Kidney (tissue), 14 donors: ENCODE results near the gene WNK3. TPM values are rescaled to one million over a fixed set of nuclear protein-coding genes. Genes with fewer than 3 reads are reported as not detected.

Experiments used
- DNase-seq, 5 donors: peaks; one replicate each; pipeline ENCODE4 v3.0.0-alpha.2; 2013 to 2020
- FAIRE-seq: peaks from 2 replicates; lab custom pipeline; 2012; peaks lifted over from hg19 to GRCh38; lab: Jason Lieb, UNC
- H3K27ac ChIP-seq, 2 donors: one replicate each; pipeline ENCODE4 v1.7.0; 2013; ENCODE audit warnings: low read depth in 2 of 2, low read length in 2 of 2, inconsistent platforms in 1 of 2
- H3K27me3 ChIP-seq: one replicate; pipeline ENCODE4 v1.7.1; 2013; ENCODE audit warnings: low read length, inconsistent platforms; ENCODE audit not compliant: control insufficient read depth, insufficient read depth
- H3K36me3 ChIP-seq, 3 donors: one replicate each; pipeline versions ENCODE4 v1.7.0 to v1.7.1; 2013; ENCODE audit warnings: low read length in 3 of 3, control low read depth in 1 of 3, inconsistent platforms in 1 of 3; ENCODE audit not compliant: insufficient read depth in 3 of 3, control insufficient read depth in 2 of 3
- H3K4me1 ChIP-seq, 3 donors: one replicate each; pipeline versions ENCODE4 v1.7.0 to v1.7.1; 2013; ENCODE audit warnings: low read length in 3 of 3, inconsistent platforms in 1 of 3, low read depth in 1 of 3; ENCODE audit not compliant: control insufficient read depth in 2 of 3, insufficient read depth in 2 of 3
- H3K4me3 ChIP-seq, 3 donors: one replicate each; pipeline versions ENCODE4 v1.7.0 to v1.8.1; 2013; ENCODE audit warnings: low read length in 3 of 3, control low read depth in 1 of 3, inconsistent platforms in 1 of 3
- H3K9ac ChIP-seq, 3 donors: one replicate each; pipeline versions ENCODE4 v1.7.0 to v1.7.1; 2013; ENCODE audit warnings: low read length in 3 of 3, control low read depth in 1 of 3, inconsistent platforms in 1 of 3
- H3K9me3 ChIP-seq, 3 donors: one replicate each; pipeline versions ENCODE4 v1.7.0 to v1.7.1; 2013; ENCODE audit warnings: low read length in 3 of 3, control low read depth in 1 of 3, inconsistent platforms in 1 of 3; ENCODE audit not compliant: control insufficient read depth in 2 of 3, insufficient read depth in 1 of 3
- CTCF ChIP-seq: IDR thresholded peaks from 3 replicates; pipeline ENCODE4 v1.5.1; 2012; ENCODE audit warnings: mild to moderate bottlenecking, moderate library complexity, borderline replicate concordance; ENCODE audit not compliant: insufficient read depth; ENCODE audit errors: extremely low read depth
- intact Hi-C: fragments of 100-400 bp; cut with DNase I; formaldehyde crosslinking; loops from one replicate; pipeline ENCODE4 v1.11.1; 2022
- polyA plus RNA-seq: library from polyadenylated mRNA; stranded (reverse); fragments of 350-450 nt; fragmentation: Illumina TruSeq; extraction: RNeasy Lipid Tissue Mini Kit (QIAGEN cat#74804); gene quantifications from one replicate; pipeline ENCODE4 v1.2.3, GENCODE V29; 2014; ENCODE audit warnings: low read depth, low replicate concordance; ENCODE audit not compliant: insufficient read depth
- total RNA-seq: library from RNA; stranded (reverse); fragmentation: NEBNext Ultra II Directional; extraction: Animal tissue kit (Norgen Biotek cat#: 25700); gene quantifications from one replicate; pipeline ENCODE4 v1.2.1, GENCODE V29; 2021
- donor health status: control.
- donor health status: control.
- donor health status: control.
- donor health status: control.
- donor health status: control.
- donor health status: DM: yes; HTN: yes; CAD: no.
- donor health status: Normal renal cell carcinoma (clear cell type).

Gene WNK3
- total and polyA plus RNA-seq, 2 donors from 2014 or later, result 0.75 to 5.6 TPM

- intact Hi-C loops, result no loop called here
- H3K27me3 ChIP-seq, result no peaks in the 10 kb centered on the region
- H3K4me3 ChIP-seq, result no peak overlapping the region
- H3K27ac ChIP-seq, result no peak overlapping the region
- H3K36me3 ChIP-seq, result peaks cover 0 to 3% (median 0%) of the 10 kb centered on the region in 3 donors
- H3K9me3 ChIP-seq, result no peaks in the 10 kb centered on the region
- no peaks in the 10 kb centered on the region for H3K4me1 ChIP-seq
- FAIRE-seq, result no peak
- TF ChIP-seq CTCF, result no peak
- no peak overlapping the region for H3K9ac ChIP-seq
- no peak for DNase-seq
Observed at GRCh38 chrX:54306379-54306778, 51.5 kb downstream of the WNK3 start.

- no peaks in the 10 kb centered on the region for H3K4me1 ChIP-seq
- no peak overlapping the region for H3K27ac ChIP-seq
- FAIRE-seq, result no peak
- H3K36me3 ChIP-seq, result peaks cover 0 to 3% (median 0%) of the 10 kb centered on the region in 3 donors
- intact Hi-C loops, result no loop called here
- H3K9me3 ChIP-seq, result no peaks in the 10 kb centered on the region
- H3K27me3 ChIP-seq, result no peaks in the 10 kb centered on the region
- no peak overlapping the region for H3K4me3 ChIP-seq
- no peak for TF ChIP-seq CTCF
- no peak for DNase-seq
- no peak overlapping the region for H3K9ac ChIP-seq
Observed at GRCh38 chrX:54301516-54301915, 56.3 kb downstream of the WNK3 start.

- Histone ChIP-seq H3K36me3 (no peaks in the 10 kb centered on the region), H3K4me1 (no peaks in the 10 kb centered on the region), H3K27ac (no peak overlapping the region), H3K4me3 (no peak overlapping the region), H3K9me3 (no peaks in the 10 kb centered on the region), H3K9ac (no peak overlapping the region), H3K27me3 (no peaks in the 10 kb centered on the region)
- intact Hi-C loops, result no loop called here
- FAIRE-seq (no peak), DNase-seq (no peak)
- no peak for TF ChIP-seq CTCF
Observed at GRCh38 chrX:54294306-54294705, 63.5 kb downstream of the WNK3 start.

GRCh38 chrX:54292755-54293154 lies 65.1 kb downstream of the WNK3 start:
- intact Hi-C loops, result no loop called here
- Histone ChIP-seq H3K9ac (no peak overlapping the region), H3K4me1 (no peaks in the 10 kb centered on the region), H3K36me3 (no peaks in the 10 kb centered on the region), H3K4me3 (no peak overlapping the region), H3K27me3 (no peaks in the 10 kb centered on the region), H3K9me3 (no peaks in the 10 kb centered on the region), H3K27ac (no peak overlapping the region)
- DNase-seq, result no peak
- no peak for FAIRE-seq
- no peak for TF ChIP-seq CTCF
